22Rv1 (cell line): ENCODE results near the gene ATRX.
"Not testable (repeated sequence)": the region's sequence is repeated elsewhere in the genome, so short reads cannot be mapped to it uniquely, and the experiment has no call there.

ENCODE experiments used
- H3K27ac ChIP-seq: fragments of 450-650 bp; 2 replicates; pipeline ENCODE4 v1.5.1; 2017
- CTCF ChIP-seq: fragments of 450-650 bp; IDR thresholded peaks from 2 replicates; pipeline ENCODE4 v1.5.1; 2017; ENCODE audit warnings: mild to moderate bottlenecking
- ZFX ChIP-seq: fragments of 450-650 bp; IDR thresholded peaks from 2 replicates; pipeline ENCODE4 v1.6.1; 2017; ENCODE audit warnings: antibody characterized with exemption, borderline replicate concordance

Gene ATRX

DNA sequence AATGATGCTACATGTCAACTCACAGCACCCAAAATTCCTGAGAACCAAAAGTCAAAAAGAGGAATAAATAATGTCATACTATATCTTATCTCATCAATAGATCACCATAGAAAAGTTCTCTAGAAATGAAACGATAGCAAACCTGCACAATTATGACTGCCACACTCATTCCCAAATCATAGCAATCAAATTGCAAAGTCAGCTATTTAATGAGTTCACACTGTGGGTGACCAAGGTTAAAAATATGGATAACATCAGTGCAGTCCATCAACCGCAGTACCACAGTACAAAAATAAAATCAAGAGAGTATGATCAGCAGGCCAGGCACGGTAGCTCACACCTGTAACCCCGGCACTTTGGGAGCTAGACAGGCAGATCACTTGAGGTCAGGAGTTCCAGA is 62.3 kb downstream of the ATRX start:
- H3K27ac ChIP-seq = no peak overlapping the region
- no peak for TF ChIP-seq CTCF
- TF ChIP-seq ZFX = no peak

DNA sequence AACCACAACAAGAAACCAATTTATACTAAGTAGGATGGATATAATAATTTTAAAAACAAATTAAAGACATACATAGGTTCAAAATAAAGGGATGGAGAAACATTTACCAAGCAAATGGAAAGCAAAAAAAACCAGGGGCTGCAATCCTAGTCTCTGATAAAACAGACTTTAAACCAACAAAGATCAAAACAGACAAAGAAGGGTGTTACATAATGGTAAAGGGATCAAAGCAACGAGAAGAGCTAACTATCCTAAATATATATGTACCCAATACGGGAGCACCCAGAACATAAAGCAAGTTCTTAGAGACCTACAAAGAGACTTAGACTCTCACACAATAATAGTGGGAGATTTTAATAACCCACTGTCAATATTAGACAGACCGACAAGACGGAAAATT is 66.6 kb downstream of the ATRX start:
- H3K27ac ChIP-seq = no peak overlapping the region
- TF ChIP-seq ZFX = no peak
- TF ChIP-seq CTCF = no peak

- no peak overlapping the region for H3K27ac ChIP-seq
- TF ChIP-seq CTCF = no peak
- no peak for TF ChIP-seq ZFX
These were observed 81.1 kb downstream of the ATRX start for GRCh38 chrX:77704881-77705280.

DNA sequence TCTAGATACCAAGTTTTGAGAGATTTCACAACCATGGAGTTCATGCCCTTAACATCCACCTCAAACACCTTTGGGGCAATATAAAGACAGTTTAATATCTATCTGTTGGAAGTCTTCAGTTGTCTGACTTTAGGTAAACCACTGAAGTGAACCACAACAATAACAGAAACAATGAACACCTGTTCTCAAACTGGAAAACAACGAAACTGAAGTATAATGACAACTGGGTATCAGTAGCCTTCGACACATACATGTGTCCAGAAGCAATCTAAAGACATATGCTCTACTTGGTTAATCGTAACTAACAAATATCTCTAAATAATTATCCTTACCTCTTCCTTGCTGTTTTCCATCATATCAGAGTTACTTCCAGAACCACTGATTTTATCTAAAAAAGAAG is 87.8 kb downstream of the ATRX start:
- TF ChIP-seq ZFX (no peak), CTCF (no peak)
- H3K27ac ChIP-seq = no peak overlapping the region

- no peak overlapping the region for H3K27ac ChIP-seq
- TF ChIP-seq ZFX (no peak), CTCF (no peak)
These were observed 91.5 kb downstream of the ATRX start for GRCh38 chrX:77694491-77694890.

GRCh38 chrX:77693594-77693993 is 92.4 kb downstream of the ATRX start:
- no peak overlapping the region for H3K27ac ChIP-seq
- TF ChIP-seq CTCF = no peak
- no peak for TF ChIP-seq ZFX

DNA sequence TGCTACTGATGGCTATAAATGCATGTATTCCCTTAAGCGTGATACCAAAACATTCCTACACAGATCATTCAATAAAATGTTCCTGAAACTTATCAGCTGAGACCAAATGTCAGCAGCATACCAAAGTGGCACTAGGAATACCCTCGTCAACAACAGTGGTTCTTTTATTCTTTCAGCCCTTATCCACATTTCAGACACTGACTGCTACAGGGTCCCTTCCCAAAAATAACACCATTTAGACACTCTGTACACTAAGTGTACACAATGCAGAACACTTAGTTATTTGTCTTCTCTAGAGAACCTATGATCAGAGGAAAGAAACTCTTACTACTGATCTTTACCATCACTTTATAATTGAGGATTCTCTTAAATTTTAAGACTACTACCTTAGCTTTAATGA is 94.1 kb downstream of the ATRX start:
- TF ChIP-seq CTCF = no peak
- H3K27ac ChIP-seq = no peak overlapping the region

GRCh38 chrX:77689376-77689775 is 96.6 kb downstream of the ATRX start:
- H3K27ac ChIP-seq = no peak overlapping the region
- no peak for TF ChIP-seq CTCF
- no peak for TF ChIP-seq ZFX

GRCh38 chrX:77685683-77686082 is 100.3 kb downstream of the ATRX start:
- not testable (repeated sequence) for H3K27ac ChIP-seq
